SK-N-SH treated with all-trans-retinoic acid at 6 μM for 48 hours (cell line): ENCODE results near the gene RGS2.

ENCODE experiments used
- ARNTL ChIP-seq: fragments of 450-650 bp; formaldehyde crosslinking; IDR thresholded peaks from 2 replicates; pipeline ENCODE4 v1.5.0; 2020; ENCODE audit warnings: low read depth, mild to moderate bottlenecking, moderate library complexity, borderline replicate concordance
- CREB5 ChIP-seq: fragments of 250-450 bp; sonication (Bioruptor Pico); IDR thresholded peaks from 2 replicates; pipeline ENCODE4 v1.5.1; 2020; ENCODE audit warnings: low read depth, mild to moderate bottlenecking, moderate library complexity
- ESRRG ChIP-seq: fragments of 250-450 bp; sonication (Bioruptor Pico); IDR thresholded peaks from 2 replicates; pipeline ENCODE4 v1.6.1; 2021; ENCODE audit warnings: mild to moderate bottlenecking
- ISL1 ChIP-seq: fragments of 250-450 bp; sonication (Bioruptor Pico); IDR thresholded peaks from 2 replicates; pipeline ENCODE4 v2.1.2; 2022; ENCODE audit warnings: mild to moderate bottlenecking, moderate library complexity
- OSR1 ChIP-seq: fragments of 250-450 bp; sonication (Bioruptor Pico); IDR thresholded peaks from 2 replicates; pipeline ENCODE4 v1.8.0; 2022; ENCODE audit warnings: moderate library complexity, mild to moderate bottlenecking, inconsistent platforms
- POU6F1 ChIP-seq: fragments of 250-450 bp; sonication (Bioruptor Pico); IDR thresholded peaks from 2 replicates; pipeline ENCODE4 v1.8.0; 2021; ENCODE audit warnings: low read depth, mild to moderate bottlenecking, moderate library complexity, borderline replicate concordance
- RARB ChIP-seq: fragments of 250-450 bp; sonication (Bioruptor Pico); IDR thresholded peaks from 2 replicates; pipeline ENCODE4 v1.8.0; 2021; ENCODE audit warnings: mild to moderate bottlenecking, moderate library complexity
- TCF4 ChIP-seq: fragments of 250-450 bp; sonication (Bioruptor Pico); IDR thresholded peaks from 2 replicates; pipeline ENCODE4 v1.8.0; 2021; ENCODE audit warnings: mild to moderate bottlenecking, moderate library complexity, borderline replicate concordance
- TOX ChIP-seq: fragments of 250-450 bp; sonication (Bioruptor Pico); IDR thresholded peaks from 2 replicates; pipeline ENCODE4 v1.8.0; 2021; ENCODE audit warnings: mild to moderate bottlenecking, moderate library complexity, borderline replicate concordance
- ZC3H10 ChIP-seq: fragments of 250-450 bp; sonication (Bioruptor Pico); IDR thresholded peaks from 2 replicates; pipeline ENCODE4 v1.5.1; 2021; ENCODE audit warnings: mild to moderate bottlenecking, moderate library complexity
- ZNF70 ChIP-seq: fragments of 450-650 bp; formaldehyde crosslinking; IDR thresholded peaks from 2 replicates; pipeline ENCODE4 v1.5.0; 2020; ENCODE audit warnings: mild to moderate bottlenecking, moderate library complexity
- TF ChIP-seq, protein P1 (sequence below): fragments of 250-450 bp; sonication (Bioruptor Pico); IDR thresholded peaks from 2 replicates; pipeline ENCODE4 v1.5.0; 2020; ENCODE audit warnings: mild to moderate bottlenecking, moderate library complexity
- TF ChIP-seq, protein P2 (sequence below): fragments of 250-450 bp; sonication (Bioruptor Pico); IDR thresholded peaks from 2 replicates; pipeline ENCODE4 v1.8.0; 2020; ENCODE audit warnings: mild to moderate bottlenecking, moderate library complexity, borderline replicate concordance

DNA sequence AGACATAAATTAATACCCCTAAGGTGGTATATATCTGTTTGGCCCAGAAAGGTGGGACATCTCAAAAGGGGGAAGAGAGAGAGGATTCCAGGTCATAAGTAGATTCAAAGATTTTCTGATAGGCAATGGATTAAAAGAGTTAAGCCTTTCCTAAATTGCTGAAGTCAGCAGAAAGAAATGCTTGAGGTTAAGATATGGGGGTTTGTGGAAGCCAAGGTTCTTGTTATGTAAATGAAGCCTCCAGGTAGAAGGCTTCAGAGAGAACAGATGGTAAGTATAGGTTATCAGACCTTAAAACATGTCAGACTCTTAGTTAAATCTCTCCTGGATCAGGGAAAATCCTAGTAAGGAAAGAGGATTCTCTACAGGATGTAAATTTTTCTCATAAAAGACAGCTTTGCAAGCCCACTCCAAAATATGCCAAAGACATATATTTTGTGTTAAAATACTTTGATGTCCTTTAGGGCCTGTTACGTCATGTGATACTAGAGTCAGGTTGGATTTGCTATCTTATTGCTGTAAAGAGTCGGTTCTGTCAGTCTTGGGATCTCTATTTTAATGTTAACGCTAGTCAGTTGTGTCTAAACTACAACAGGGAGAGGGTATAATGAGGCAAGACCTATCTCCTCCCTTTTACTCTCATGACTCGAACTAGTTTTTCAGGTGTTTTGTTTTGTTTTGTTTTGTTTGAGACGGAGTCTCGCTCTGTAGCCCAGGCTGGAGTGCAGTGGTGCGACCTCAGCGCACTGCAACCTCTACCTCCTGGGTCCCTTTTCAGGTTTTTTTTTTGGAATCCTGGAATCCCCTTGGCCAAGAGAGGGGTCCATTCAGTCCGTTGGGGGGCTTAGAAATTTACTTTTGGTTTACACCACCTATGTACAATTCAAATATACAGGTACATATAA is 30.6 kb downstream of the RGS2 start:
- no peak for TF ChIP-seq OSR1 (CRISPR knock-in tag)
- no peak for TF ChIP-seq ZNF70 (CRISPR knock-in tag)
- no peak for TF ChIP-seq ARNTL (CRISPR knock-in tag)
- TF ChIP-seq CREB5 = no peak
- no peak for TF ChIP-seq TOX (CRISPR knock-in tag)
- TF ChIP-seq, protein P1, sequence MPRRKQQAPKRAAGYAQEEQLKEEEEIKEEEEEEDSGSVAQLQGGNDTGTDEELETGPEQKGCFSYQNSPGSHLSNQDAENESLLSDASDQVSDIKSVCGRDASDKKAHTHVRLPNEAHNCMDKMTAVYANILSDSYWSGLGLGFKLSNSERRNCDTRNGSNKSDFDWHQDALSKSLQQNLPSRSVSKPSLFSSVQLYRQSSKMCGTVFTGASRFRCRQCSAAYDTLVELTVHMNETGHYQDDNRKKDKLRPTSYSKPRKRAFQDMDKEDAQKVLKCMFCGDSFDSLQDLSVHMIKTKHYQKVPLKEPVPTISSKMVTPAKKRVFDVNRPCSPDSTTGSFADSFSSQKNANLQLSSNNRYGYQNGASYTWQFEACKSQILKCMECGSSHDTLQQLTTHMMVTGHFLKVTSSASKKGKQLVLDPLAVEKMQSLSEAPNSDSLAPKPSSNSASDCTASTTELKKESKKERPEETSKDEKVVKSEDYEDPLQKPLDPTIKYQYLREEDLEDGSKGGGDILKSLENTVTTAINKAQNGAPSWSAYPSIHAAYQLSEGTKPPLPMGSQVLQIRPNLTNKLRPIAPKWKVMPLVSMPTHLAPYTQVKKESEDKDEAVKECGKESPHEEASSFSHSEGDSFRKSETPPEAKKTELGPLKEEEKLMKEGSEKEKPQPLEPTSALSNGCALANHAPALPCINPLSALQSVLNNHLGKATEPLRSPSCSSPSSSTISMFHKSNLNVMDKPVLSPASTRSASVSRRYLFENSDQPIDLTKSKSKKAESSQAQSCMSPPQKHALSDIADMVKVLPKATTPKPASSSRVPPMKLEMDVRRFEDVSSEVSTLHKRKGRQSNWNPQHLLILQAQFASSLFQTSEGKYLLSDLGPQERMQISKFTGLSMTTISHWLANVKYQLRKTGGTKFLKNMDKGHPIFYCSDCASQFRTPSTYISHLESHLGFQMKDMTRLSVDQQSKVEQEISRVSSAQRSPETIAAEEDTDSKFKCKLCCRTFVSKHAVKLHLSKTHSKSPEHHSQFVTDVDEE (CRISPR knock-in tag) = no peak
- TF ChIP-seq RARB (CRISPR knock-in tag) = no peak
- TF ChIP-seq ISL1 (CRISPR knock-in tag) = no peak
- no peak for TF ChIP-seq POU6F1 (CRISPR knock-in tag)
- no peak for TF ChIP-seq TCF4
- TF ChIP-seq, protein P2, sequence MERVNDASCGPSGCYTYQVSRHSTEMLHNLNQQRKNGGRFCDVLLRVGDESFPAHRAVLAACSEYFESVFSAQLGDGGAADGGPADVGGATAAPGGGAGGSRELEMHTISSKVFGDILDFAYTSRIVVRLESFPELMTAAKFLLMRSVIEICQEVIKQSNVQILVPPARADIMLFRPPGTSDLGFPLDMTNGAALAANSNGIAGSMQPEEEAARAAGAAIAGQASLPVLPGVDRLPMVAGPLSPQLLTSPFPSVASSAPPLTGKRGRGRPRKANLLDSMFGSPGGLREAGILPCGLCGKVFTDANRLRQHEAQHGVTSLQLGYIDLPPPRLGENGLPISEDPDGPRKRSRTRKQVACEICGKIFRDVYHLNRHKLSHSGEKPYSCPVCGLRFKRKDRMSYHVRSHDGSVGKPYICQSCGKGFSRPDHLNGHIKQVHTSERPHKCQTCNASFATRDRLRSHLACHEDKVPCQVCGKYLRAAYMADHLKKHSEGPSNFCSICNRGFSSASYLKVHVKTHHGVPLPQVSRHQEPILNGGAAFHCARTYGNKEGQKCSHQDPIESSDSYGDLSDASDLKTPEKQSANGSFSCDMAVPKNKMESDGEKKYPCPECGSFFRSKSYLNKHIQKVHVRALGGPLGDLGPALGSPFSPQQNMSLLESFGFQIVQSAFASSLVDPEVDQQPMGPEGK (CRISPR knock-in tag) = no peak
- TF ChIP-seq ESRRG (CRISPR knock-in tag) = no peak
- TF ChIP-seq ZC3H10 (CRISPR knock-in tag) = no peak
